ENCODE measurements around the gene RNF175.

Gene RNF175

GRCh38 chr4:153741541-153741940 is 18.3 kb downstream of the RNF175 start:
- DNase-seq = no peak

- no peak for DNase-seq
These were observed 23.8 kb downstream of the RNF175 start for GRCh38 chr4:153735906-153736461.

- peak; percentile 18 for DNase-seq
These were observed 25.9 kb downstream of the RNF175 start for GRCh38 chr4:153733751-153734448.

GRCh38 chr4:153731239-153731638 is 28.6 kb downstream of the RNF175 start:
- DNase-seq = peak; percentile 93

GRCh38 chr4:153729895-153730294 is 29.9 kb downstream of the RNF175 start:
- DNase-seq = no peak

- DNase-seq = no peak
These were observed 31.2 kb downstream of the RNF175 start for GRCh38 chr4:153728660-153729059.

GRCh38 chr4:153728151-153728550 is 31.7 kb downstream of the RNF175 start:
- DNase-seq = no peak

GRCh38 chr4:153725831-153726154 is 34.0 kb downstream of the RNF175 start:
- no peak for DNase-seq

GRCh38 chr4:153725136-153725830 is 34.5 kb downstream of the RNF175 start:
- DNase-seq = no peak

- no peak for DNase-seq
These were observed 35.2 kb downstream of the RNF175 start for GRCh38 chr4:153724606-153725005.

- DNase-seq = no peak
These were observed 37.8 kb downstream of the RNF175 start for GRCh38 chr4:153722036-153722435.

- peak; percentile 41 for DNase-seq
These were observed 45.8 kb downstream of the RNF175 start for GRCh38 chr4:153713866-153714646.

- DNase-seq = no peak
These were observed 49.1 kb downstream of the RNF175 start for GRCh38 chr4:153710681-153711080.

- no peak for DNase-seq
These were observed 53.3 kb downstream of the RNF175 start for GRCh38 chr4:153706519-153706918.

GRCh38 chr4:153705743-153706468 is 53.9 kb downstream of the RNF175 start:
- no peak for DNase-seq

- DNase-seq = no peak
These were observed 55.3 kb downstream of the RNF175 start for GRCh38 chr4:153704522-153704921.

GRCh38 chr4:153684971-153685371 is 74.9 kb downstream of the RNF175 start:
- DNase-seq = no peak

- DNase-seq = peak; percentile 5
These were observed 75.4 kb downstream of the RNF175 start, which contains the start of gene TLR2 for GRCh38 chr4:153684182-153684970. TLR2 (plus strand) TSS chr4:153684280; CDS start chr4:153702908, 18,628 bp downstream.

GRCh38 chr4:153683763-153684181 is 76.1 kb downstream of the RNF175 start:
- DNase-seq = no peak

GRCh38 chr4:153679486-153679885 is 80.3 kb downstream of the RNF175 start:
- DNase-seq = no peak

GRCh38 chr4:153676984-153677383 is 82.8 kb downstream of the RNF175 start:
- DNase-seq = peak; percentile 61

- DNase-seq = no peak
These were observed 83.3 kb downstream of the RNF175 start for GRCh38 chr4:153676486-153676885.
